Measurements from ENCODE around the gene TEKTIP1. TPM values are rescaled to one million over a fixed set of nuclear protein-coding genes. Genes with fewer than 3 reads are reported as not detected.
"Not testable (repeated sequence)": the region's sequence is repeated elsewhere in the genome, so short reads cannot be mapped to it uniquely, and the experiment has no call there.

TEKTIP1 gene
- total RNA-seq, 2 donors from 2014 or later: 0.90 to 2.6 TPM

GRCh38 chr19:3506384-3507340, 32.3 kb upstream of the TEKTIP1 start:
- no peak for DNase-seq (ENCODE audit: low spot score)
- intact Hi-C loops (cut with DNase I): no loop called here

- intact Hi-C loops (cut with DNase I): no loop called here
- no peak for DNase-seq (ENCODE audit: low spot score)
Measured at GRCh38 chr19:3507371-3508120, 31.4 kb upstream of the TEKTIP1 start.

GRCh38 chr19:3508121-3508661, 30.8 kb upstream of the TEKTIP1 start:
- intact Hi-C loops (cut with DNase I); DNase-seq (ENCODE audit: low spot score): not testable (repeated sequence)

- no peak for DNase-seq (ENCODE audit: low spot score)
- intact Hi-C loops (cut with DNase I): no loop called here
Measured at GRCh38 chr19:3508771-3509535, 30.0 kb upstream of the TEKTIP1 start.

- intact Hi-C loops (cut with DNase I): no loop called here
- no peak for DNase-seq (ENCODE audit: low spot score)
Measured at GRCh38 chr19:3509566-3509989, 29.4 kb upstream of the TEKTIP1 start.

- intact Hi-C loops (cut with DNase I): no loop called here
- no peak for DNase-seq (ENCODE audit: low spot score)
Measured at GRCh38 chr19:3510727-3511126, 28.2 kb upstream of the TEKTIP1 start.

GRCh38 chr19:3511506-3512251, 27.3 kb upstream of the TEKTIP1 start:
- intact Hi-C loops (cut with DNase I): no loop called here
- no peak for DNase-seq (ENCODE audit: low spot score)

GRCh38 chr19:3512562-3513228, 26.3 kb upstream of the TEKTIP1 start:
- DNase-seq (ENCODE audit: low spot score): no peak
- intact Hi-C loops (cut with DNase I): no loop called here

GRCh38 chr19:3513229-3514140, 25.5 kb upstream of the TEKTIP1 start:
- no peak for DNase-seq (ENCODE audit: low spot score)
- intact Hi-C loops (cut with DNase I): no loop called here

GRCh38 chr19:3514930-3515329, 24.0 kb upstream of the TEKTIP1 start:
- intact Hi-C loops (cut with DNase I): no loop called here
- no peak for DNase-seq (ENCODE audit: low spot score)

GRCh38 chr19:3515891-3516422, 23.0 kb upstream of the TEKTIP1 start:
- DNase-seq (ENCODE audit: low spot score): no peak
- intact Hi-C loops (cut with DNase I): loop anchor here in 1 of 2 donors (1.0 kb wide), 1 partner anchor 132 kb away; no protein-coding TSS in a partner anchor

- intact Hi-C loops (cut with DNase I): loop anchor here in 1 of 2 donors (1.0 kb wide), 1 partner anchor 132 kb away; no protein-coding TSS in a partner anchor
- no peak for DNase-seq (ENCODE audit: low spot score)
Measured at GRCh38 chr19:3516675-3517207, 22.2 kb upstream of the TEKTIP1 start.

GRCh38 chr19:3517638-3518037, 21.3 kb upstream of the TEKTIP1 start:
- DNase-seq (ENCODE audit: low spot score): no peak
- intact Hi-C loops (cut with DNase I): no loop called here

- intact Hi-C loops (cut with DNase I): no loop called here
- DNase-seq (ENCODE audit: low spot score): no peak
Measured at GRCh38 chr19:3518255-3518654, 20.7 kb upstream of the TEKTIP1 start.

GRCh38 chr19:3518659-3519058, 20.3 kb upstream of the TEKTIP1 start:
- DNase-seq (ENCODE audit: low spot score): no peak
- intact Hi-C loops (cut with DNase I): no loop called here

GRCh38 chr19:3519126-3519525, 19.8 kb upstream of the TEKTIP1 start:
- DNase-seq (ENCODE audit: low spot score): no peak
- intact Hi-C loops (cut with DNase I): no loop called here
